Endometrial microvascular endothelial cells (primary cell): ENCODE results near the gene HAAO. TPM values are rescaled to one million over a fixed set of nuclear protein-coding genes. Genes with fewer than 3 reads are reported as not detected.
"Not testable (repeated sequence)": the region's sequence is repeated elsewhere in the genome, so short reads cannot be mapped to it uniquely, and the experiment has no call there.

ENCODE experiments used
- in situ Hi-C: cut with HindIII; loops from 2 replicates; pipeline ENCODE4 v1.10.0; 2017; ENCODE audit warnings: low sequenced_read_pairs, low pct_unique_long_range_greater_than_20kb; ENCODE audit errors: inconsistent ontology term
- total RNA-seq: library from RNA; depleted of rRNA; stranded (reverse); fragments of >200 nt; gene quantifications from one replicate; pipeline ENCODE4 v1.2.3, GENCODE V29; 2015; ENCODE audit errors: inconsistent ontology term

The HAAO gene
- total RNA-seq, 1 donor from 2014 or later, result not detected

GRCh38 chr2:42731316-42731715, 61.1 kb downstream of the HAAO start:
- in situ Hi-C loops, result not testable (repeated sequence)

GRCh38 chr2:42726680-42727079, 65.7 kb downstream of the HAAO start:
- in situ Hi-C loops, result no loop called here

- in situ Hi-C loops, result no loop called here
Observed at GRCh38 chr2:42725657-42726056, 66.7 kb downstream of the HAAO start.

- in situ Hi-C loops, result no loop called here
Observed at GRCh38 chr2:42724886-42725285, 67.5 kb downstream of the HAAO start.

GRCh38 chr2:42723465-42723864, 68.9 kb downstream of the HAAO start:
- in situ Hi-C loops, result no loop called here

GRCh38 chr2:42722320-42723190, 69.8 kb downstream of the HAAO start:
- in situ Hi-C loops, result no loop called here

- in situ Hi-C loops, result no loop called here
Observed at GRCh38 chr2:42721898-42722297, 70.5 kb downstream of the HAAO start.

Other genes with a start within 250 kb of the HAAO start
- 24.2 TPM for gene MTA3, start 224.0 kb downstream of the HAAO start, total RNA-seq
- gene OXER1, start 28.4 kb downstream of the HAAO start, total RNA-seq, result not detected